Colonic mucosa (tissue), 4 donors: ENCODE data around the gene PDLIM1. TPM values are rescaled to one million over a fixed set of nuclear protein-coding genes. Genes with fewer than 3 reads are reported as not detected.

ENCODE experiments used
- DNase-seq: peaks from one replicate; pipeline ENCODE4 v3.0.0-alpha.2; 2020
- H3K27ac ChIP-seq: fragments of 200-600 bp; one replicate; pipeline ENCODE4 v1.8.0; 2021
- H3K27me3 ChIP-seq: fragments of 200-600 bp; one replicate; pipeline ENCODE4 v1.8.0; 2021
- H3K36me3 ChIP-seq: fragments of 200-600 bp; one replicate; pipeline ENCODE4 v1.8.0; 2021
- H3K4me1 ChIP-seq: fragments of 200-600 bp; one replicate; pipeline ENCODE4 v1.8.0; 2021; ENCODE audit warnings: mild to moderate bottlenecking
- H3K4me3 ChIP-seq: fragments of 200-600 bp; one replicate; pipeline ENCODE4 v1.8.0; 2021
- H3K9ac ChIP-seq, 2 donors: one replicate each; pipeline ENCODE4 v1.7.0; 2013; ENCODE audit warnings: control low read depth in 2 of 2, low read depth in 2 of 2, low read length in 2 of 2
- H3K9me3 ChIP-seq: fragments of 200-600 bp; one replicate; pipeline ENCODE4 v1.8.0; 2021
- intact Hi-C: fragments of 100-400 bp; cut with DNase I; formaldehyde crosslinking; loops from one replicate; pipeline ENCODE4 v1.14.1; 2022
- total RNA-seq, 2 donors: library from RNA; stranded (reverse); fragmentation: NEBNext Ultra II Directional in 1 of 2; extraction: Animal tissue kit (Norgen Biotek cat#: 25700) in 1 of 2; gene quantifications; one replicate each; pipeline ENCODE4 v1.2.1, GENCODE V29; 2021
- TF ChIP-seq, protein P1 (sequence below): fragments of 200-600 bp; IDR thresholded peaks from one replicate; pipeline ENCODE4 v1.8.0; 2022; ENCODE audit warnings: antibody characterized with exemption, mild to moderate bottlenecking
- donor health status: healthy.
- donor health status: DM: no; HTN: no; CAD: no.
- donor health status: DM: no; HTN: no; CAD: no.

PDLIM1 gene
- total RNA-seq, 2 donors from 2014 or later, result 246 to 433 TPM

DNA sequence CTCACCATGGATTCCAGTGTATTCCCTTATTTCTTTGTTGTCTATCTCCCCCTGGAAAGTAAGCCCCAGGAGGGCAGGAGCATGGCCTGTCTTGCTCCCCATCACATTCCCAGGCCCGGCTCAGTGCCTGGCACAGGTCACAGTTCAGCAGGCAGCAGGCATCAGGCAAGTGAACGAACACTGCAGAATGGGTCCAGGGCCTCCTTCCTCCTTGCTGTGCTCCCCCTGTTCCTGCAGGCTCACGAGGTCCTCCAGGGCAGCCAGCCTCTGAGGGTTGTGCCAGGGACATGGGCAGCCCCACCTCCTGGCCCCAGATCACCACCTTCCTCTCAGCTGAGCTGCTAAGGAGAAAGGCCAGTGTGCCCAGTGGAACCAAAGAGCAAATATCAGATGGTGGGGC is 41.8 kb downstream of the PDLIM1 start:
- DNase-seq, result no peak
- H3K4me3 ChIP-seq, result no peak overlapping the region
- no peaks in the 10 kb centered on the region for H3K36me3 ChIP-seq
- H3K9ac ChIP-seq, result no peak overlapping the region
- no peaks in the 10 kb centered on the region for H3K27me3 ChIP-seq
- H3K9me3 ChIP-seq, result no peaks in the 10 kb centered on the region
- intact Hi-C loops, result no loop called here
- no peaks in the 10 kb centered on the region for H3K4me1 ChIP-seq
- TF ChIP-seq, protein P1, sequence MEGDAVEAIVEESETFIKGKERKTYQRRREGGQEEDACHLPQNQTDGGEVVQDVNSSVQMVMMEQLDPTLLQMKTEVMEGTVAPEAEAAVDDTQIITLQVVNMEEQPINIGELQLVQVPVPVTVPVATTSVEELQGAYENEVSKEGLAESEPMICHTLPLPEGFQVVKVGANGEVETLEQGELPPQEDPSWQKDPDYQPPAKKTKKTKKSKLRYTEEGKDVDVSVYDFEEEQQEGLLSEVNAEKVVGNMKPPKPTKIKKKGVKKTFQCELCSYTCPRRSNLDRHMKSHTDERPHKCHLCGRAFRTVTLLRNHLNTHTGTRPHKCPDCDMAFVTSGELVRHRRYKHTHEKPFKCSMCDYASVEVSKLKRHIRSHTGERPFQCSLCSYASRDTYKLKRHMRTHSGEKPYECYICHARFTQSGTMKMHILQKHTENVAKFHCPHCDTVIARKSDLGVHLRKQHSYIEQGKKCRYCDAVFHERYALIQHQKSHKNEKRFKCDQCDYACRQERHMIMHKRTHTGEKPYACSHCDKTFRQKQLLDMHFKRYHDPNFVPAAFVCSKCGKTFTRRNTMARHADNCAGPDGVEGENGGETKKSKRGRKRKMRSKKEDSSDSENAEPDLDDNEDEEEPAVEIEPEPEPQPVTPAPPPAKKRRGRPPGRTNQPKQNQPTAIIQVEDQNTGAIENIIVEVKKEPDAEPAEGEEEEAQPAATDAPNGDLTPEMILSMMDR, result no peak
- no peak overlapping the region for H3K27ac ChIP-seq

DNA sequence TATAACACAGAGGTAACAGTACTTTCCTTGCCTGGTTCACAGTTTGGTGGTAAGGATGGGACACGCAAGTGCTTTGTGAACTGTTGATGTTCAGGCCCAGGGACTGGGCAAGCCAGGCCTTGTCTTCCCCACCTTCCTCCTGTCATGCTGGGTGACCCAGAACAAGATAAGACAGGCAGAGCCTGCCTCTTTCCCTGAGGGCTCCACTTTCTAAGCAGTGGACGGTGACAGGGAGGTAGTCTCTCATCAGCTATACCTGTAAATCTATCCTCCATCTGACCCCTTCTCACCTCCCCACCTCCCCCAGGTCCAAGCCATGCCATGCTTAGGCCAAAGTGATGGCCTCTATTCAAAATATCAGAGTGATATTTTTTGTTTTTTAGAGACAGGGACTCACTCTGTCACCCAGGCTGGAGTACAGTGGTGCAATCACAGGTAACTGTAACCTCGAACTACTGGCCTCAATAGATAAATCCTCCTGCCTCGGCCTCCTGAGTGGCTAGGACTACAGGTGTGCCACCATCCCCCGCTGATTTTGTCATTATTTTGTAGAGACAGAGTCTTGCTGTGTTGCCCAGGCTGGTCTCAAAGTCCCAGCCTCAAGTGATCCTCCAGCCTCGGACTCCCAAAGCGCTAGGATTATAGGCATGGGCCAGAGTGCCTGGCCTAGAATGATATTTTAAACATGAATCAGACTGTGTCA is 42.8 kb downstream of the PDLIM1 start:
- H3K9me3 ChIP-seq, result no peaks in the 10 kb centered on the region
- TF ChIP-seq, protein P1, result no peak
- DNase-seq, result no peak
- H3K9ac ChIP-seq, result no peak overlapping the region
- intact Hi-C loops, result loop anchor here (2.0 kb wide), 1 partner anchor 115 kb away; no protein-coding TSS in a partner anchor
- no peak overlapping the region for H3K27ac ChIP-seq
- no peak overlapping the region for H3K4me3 ChIP-seq
- H3K36me3 ChIP-seq, result no peaks in the 10 kb centered on the region
- no peaks in the 10 kb centered on the region for H3K27me3 ChIP-seq
- H3K4me1 ChIP-seq, result no peaks in the 10 kb centered on the region

DNA sequence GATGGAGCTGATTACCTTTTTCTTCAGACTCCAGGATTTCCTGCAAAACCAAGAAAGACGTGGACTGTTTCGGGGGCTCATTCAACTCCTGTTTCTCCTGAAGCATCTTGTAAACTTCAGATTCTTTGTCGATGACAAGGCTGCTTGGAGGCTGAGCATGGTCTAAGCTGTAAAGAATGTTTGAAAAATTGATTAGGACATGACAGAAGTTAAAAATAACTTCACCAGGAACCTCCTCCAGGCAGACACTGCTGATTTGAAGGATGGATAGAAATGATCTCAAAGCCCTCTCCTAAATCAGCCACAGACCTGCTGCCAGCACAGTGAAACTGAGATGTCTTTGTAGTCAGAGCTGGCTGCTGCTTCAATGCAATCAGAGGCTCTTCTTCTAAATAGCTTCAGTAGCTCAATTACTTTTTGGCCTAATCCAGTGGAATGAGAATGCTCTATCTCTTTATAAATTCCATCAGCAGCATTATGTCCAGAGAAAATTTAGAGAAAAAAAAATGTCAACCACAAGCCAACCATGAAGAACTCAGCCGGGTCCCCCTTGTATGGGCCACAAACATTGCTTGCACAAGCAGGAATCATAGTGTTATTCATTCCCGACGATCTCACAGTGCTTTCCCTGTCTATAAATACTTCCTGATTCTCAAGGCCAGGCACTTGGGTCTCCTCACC is 43.5 kb downstream of the PDLIM1 start:
- Histone ChIP-seq H3K9ac (peak overlapping the region in 1 of 2 donors; percentile 14), H3K9me3 (no peaks in the 10 kb centered on the region), H3K4me3 (no peak overlapping the region), H3K4me1 (no peaks in the 10 kb centered on the region), H3K36me3 (no peaks in the 10 kb centered on the region), H3K27me3 (no peaks in the 10 kb centered on the region), H3K27ac (no peak overlapping the region)
- no peak for DNase-seq
- intact Hi-C loops, result loop anchor here (2.0 kb wide), 1 partner anchor 115 kb away; no protein-coding TSS in a partner anchor
- TF ChIP-seq, protein P1, result no peak

DNA sequence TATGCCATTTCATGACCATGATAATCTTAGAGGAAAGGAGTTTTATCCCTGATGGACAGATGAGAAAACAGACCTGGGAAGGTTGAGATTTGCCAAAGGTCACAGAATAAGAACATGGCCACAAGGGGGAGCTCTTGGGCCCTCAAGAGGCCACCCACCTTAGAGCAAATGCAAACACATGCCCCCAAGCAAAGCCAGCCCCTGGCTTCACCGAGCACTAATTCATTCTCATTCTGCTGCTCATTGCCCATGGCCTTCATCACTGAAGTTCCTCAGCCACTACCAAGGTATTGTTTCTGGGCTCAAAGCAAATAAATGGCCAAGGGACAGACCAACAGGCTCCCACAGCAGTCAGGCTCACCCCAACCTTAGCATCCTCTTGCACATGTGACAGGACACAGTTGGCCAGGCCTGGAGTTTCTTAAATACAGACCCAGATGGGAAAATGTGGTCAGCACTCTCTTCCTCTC is 44.2 kb downstream of the PDLIM1 start:
- no peaks in the 10 kb centered on the region for H3K9me3 ChIP-seq
- intact Hi-C loops, result loop anchor here (2.0 kb wide), 1 partner anchor 116 kb away; no protein-coding TSS in a partner anchor
- no peaks in the 10 kb centered on the region for H3K4me1 ChIP-seq
- H3K4me3 ChIP-seq, result no peak overlapping the region
- TF ChIP-seq, protein P1, result peak; percentile 81
- no peak overlapping the region for H3K27ac ChIP-seq
- DNase-seq, result peak; percentile 79
- no peaks in the 10 kb centered on the region for H3K36me3 ChIP-seq
- peak overlapping the region in 1 of 2 donors; percentile 14 for H3K9ac ChIP-seq
- H3K27me3 ChIP-seq, result no peaks in the 10 kb centered on the region

DNA sequence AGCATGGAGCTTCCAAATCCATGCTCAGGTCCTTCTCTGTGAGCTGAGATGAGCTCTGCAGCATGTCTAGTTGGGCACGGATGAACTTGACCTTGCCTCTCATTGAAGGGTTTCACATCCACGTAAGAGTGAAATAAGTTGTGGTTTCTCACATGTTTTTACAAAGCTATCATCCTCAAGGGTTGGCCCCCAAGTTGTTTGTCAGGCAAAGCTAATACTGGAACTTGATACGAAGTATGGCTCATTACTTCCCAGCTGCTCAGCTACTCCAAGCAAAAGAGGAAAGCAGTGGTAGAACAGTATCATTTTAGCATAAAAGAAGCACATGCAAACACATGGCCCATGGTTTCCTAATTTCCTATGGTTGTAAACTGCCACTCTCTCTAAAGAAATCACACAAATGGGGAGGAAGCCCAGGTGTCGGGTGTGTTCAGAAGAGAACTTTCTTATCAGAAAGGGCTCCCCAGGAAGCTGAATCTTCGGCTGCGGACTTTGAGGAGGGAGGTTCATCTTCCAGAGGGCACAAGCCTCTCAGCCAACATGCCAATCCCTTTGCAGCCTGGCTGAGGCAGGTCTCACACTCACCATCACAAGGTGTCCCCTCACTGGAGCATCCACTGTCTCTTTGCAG is 45.3 kb downstream of the PDLIM1 start:
- no peaks in the 10 kb centered on the region for H3K27me3 ChIP-seq
- TF ChIP-seq, protein P1, result no peak
- peaks cover 4% of the 10 kb centered on the region for H3K36me3 ChIP-seq
- H3K4me1 ChIP-seq, result no peaks in the 10 kb centered on the region
- no peak overlapping the region for H3K4me3 ChIP-seq
- H3K9me3 ChIP-seq, result no peaks in the 10 kb centered on the region
- no peak for DNase-seq
- no peak overlapping the region for H3K27ac ChIP-seq
- intact Hi-C loops, result loop anchor here (2.0 kb wide), 1 partner anchor 117 kb away; no protein-coding TSS in a partner anchor
- no peak overlapping the region for H3K9ac ChIP-seq
